Retinal pigment epithelial cell (primary cell): Measurements from ENCODE around the gene SPINK7.
"Not testable (repeated sequence)": the region's sequence is repeated elsewhere in the genome, so short reads cannot be mapped to it uniquely, and the experiment has no call there.

Source experiments
- DNase-seq: peaks from one replicate; pipeline ENCODE4 v3.0.0-alpha.2; 2010; ENCODE audit warnings: low read depth
- H3K4me3 ChIP-seq: 2 replicates; pipeline ENCODE4 v1.5.1; 2011; ENCODE audit warnings: mild to moderate bottlenecking, low read length, control low read depth, moderate library complexity
- CTCF ChIP-seq: conservative IDR thresholded peaks from 2 replicates; pipeline ENCODE4 v1.5.1; 2011; ENCODE audit warnings: low read depth, low read length, control low read depth, inconsistent platforms

SPINK7 gene

GRCh38 chr5:148306446-148306845, 5.8 kb upstream of the SPINK7 start:
- DNase-seq = no peak
- H3K4me3 ChIP-seq = no peak overlapping the region
- TF ChIP-seq CTCF = no peak

- no peak for TF ChIP-seq CTCF
- no peak overlapping the region for H3K4me3 ChIP-seq
- no peak for DNase-seq
These were observed 3.2 kb upstream of the SPINK7 start for GRCh38 chr5:148309019-148309418.

GRCh38 chr5:148309746-148310145, 2.5 kb upstream of the SPINK7 start:
- DNase-seq = peak; percentile 70
- H3K4me3 ChIP-seq = no peak overlapping the region
- no peak for TF ChIP-seq CTCF

- H3K4me3 ChIP-seq = no peak overlapping the region
- no peak for TF ChIP-seq CTCF
- peak; percentile 30 for DNase-seq
These were observed 739 bp upstream of the SPINK7 start for GRCh38 chr5:148311484-148311883.

- TF ChIP-seq CTCF = no peak
- DNase-seq = no peak
- no peak overlapping the region for H3K4me3 ChIP-seq
These were observed 2.0 kb downstream of the SPINK7 start for GRCh38 chr5:148314187-148314586.

GRCh38 chr5:148314731-148315130, 2.5 kb downstream of the SPINK7 start:
- TF ChIP-seq CTCF = no peak
- no peak overlapping the region for H3K4me3 ChIP-seq
- DNase-seq = no peak

GRCh38 chr5:148320011-148320963, 8.1 kb downstream of the SPINK7 start:
- peak overlapping the region; percentile 43 for H3K4me3 ChIP-seq
- DNase-seq = not testable (repeated sequence)
